HCT116 (cell line): Measurements from ENCODE around the gene STARD3. TPM values are rescaled to one million over a fixed set of nuclear protein-coding genes. Genes with fewer than 3 reads are reported as not detected.
A peak's percentile ranks its signal among the peaks of the same experiment; 100 is the strongest.

Experiments
- ATAC-seq: fragments of 200-7000 bp; cut with Tn5 transposase; 2 replicates; pipeline ENCODE4 v1.9.1; 2020; ENCODE audit warnings: mild to moderate bottlenecking, moderate library complexity
- BruUV-seq: library from RNA; stranded (reverse); fragments of 400-500 nt; replicated peaks from 2 replicates; lab custom pipeline; 2021; lab: Mats Ljungman, UMichigan
- CTCF ChIA-PET: fragments of 300-600 bp; sonication (Branson Sonifier 250); formaldehyde crosslinking; loops from one replicate; lab custom pipeline; 2021; ENCODE audit warnings: antibody characterized with exemption; lab: Charles Lee
- POLR2A ChIA-PET: fragments of 300-600, 350-600 bp; sonication (Branson Sonifier 250); formaldehyde crosslinking; loops from one replicate; lab custom pipeline; 2021; ENCODE audit warnings: antibody characterized with exemption; lab: Charles Lee
- RAD21 ChIA-PET, 2 experiments: fragments of 300-600 bp; sonication (Branson Sonifier 250); formaldehyde crosslinking; loops; one replicate each; lab custom pipeline; 2023; ENCODE audit warnings: low total read pairs in 2 of 2; ENCODE audit not compliant: uncharacterized antibody in 2 of 2, unreplicated experiment in 2 of 2, low non-redundant PET in 1 of 2; lab: Charles Lee
- DNase-seq: peaks from one replicate; pipeline ENCODE4 v3.0.0-alpha.2; 2010; ENCODE audit warnings: low read depth, low spot score
- H2AFZ ChIP-seq: fragments of 200-600 bp; shearing (Covaris generic), sonication (generic); 2 replicates; pipeline ENCODE4 v1.6.1; 2017; ENCODE audit warnings: low read depth, mixed run types, mixed read lengths, antibody characterized with exemption, low read length; ENCODE audit not compliant: poor library complexity, severe bottlenecking
- H3K27ac ChIP-seq: 2 replicates; pipeline ENCODE4 v1.5.1; 2012; ENCODE audit warnings: low read depth, low read length
- H3K27me3 ChIP-seq: fragments of 200-600 bp; sonication (generic); 2 replicates; pipeline ENCODE4 v1.6.1; 2016; ENCODE audit warnings: mixed run types, low read length, mixed read lengths; ENCODE audit not compliant: insufficient read depth
- H3K36me3 ChIP-seq, 2 experiments: fragments of 200-500 bp in 1 of 2; fragments of 200-600 bp in 1 of 2; sonication (Bioruptor generic) in 1 of 2; sonication (generic) in 1 of 2; 2 replicates each; pipeline versions ENCODE4 v1.5.1 to v1.6.1; 2014 to 2016; ENCODE audit warnings: low read length in 2 of 2, inconsistent platforms in 1 of 2, mixed read lengths in 1 of 2, mixed run types in 1 of 2; ENCODE audit not compliant: insufficient read depth in 2 of 2, control insufficient read depth in 1 of 2
- H3K4me1 ChIP-seq, 2 experiments: fragments of 200-600 bp in 1 of 2; sonication (generic) in 1 of 2; 2 replicates each; pipeline versions ENCODE4 v1.5.1 to v1.6.1; 2012 to 2017; ENCODE audit warnings: low read length in 2 of 2, inconsistent platforms in 1 of 2, mild to moderate bottlenecking in 1 of 2, mixed read lengths in 1 of 2, mixed run types in 1 of 2, moderate library complexity in 1 of 2; ENCODE audit not compliant: insufficient read depth in 2 of 2, control insufficient read depth in 1 of 2
- H3K4me2 ChIP-seq: fragments of 200-600 bp; sonication (generic); 2 replicates; pipeline ENCODE4 v1.6.1; 2017; ENCODE audit warnings: mixed run types, low read length, mixed read lengths
- H3K4me3 ChIP-seq, 2 experiments: fragments of 200-600 bp in 1 of 2; sonication (generic) in 1 of 2; replicated peaks in 1 of 2; 2 replicates each; pipeline ENCODE4 v1.5.1; 2011 to 2016; ENCODE audit warnings: low read length in 2 of 2, control low read depth in 1 of 2, low read depth in 1 of 2, mild to moderate bottlenecking in 1 of 2, mixed read lengths in 1 of 2, mixed run types in 1 of 2
- H3K79me2 ChIP-seq: fragments of 200-600 bp; sonication (generic); 2 replicates; pipeline ENCODE4 v1.6.1; 2017; ENCODE audit warnings: mild to moderate bottlenecking, mixed run types, low read length, moderate library complexity, mixed read lengths; ENCODE audit not compliant: insufficient read depth
- H3K9ac ChIP-seq: fragments of 200-600 bp; sonication (generic); 2 replicates; pipeline ENCODE4 v1.6.1; 2016; ENCODE audit warnings: low read length, mixed read lengths
- H3K9me2 ChIP-seq: fragments of 200-600 bp; sonication (generic), shearing (Covaris generic); 2 replicates; pipeline ENCODE4 v1.6.1; 2017; ENCODE audit warnings: mixed run types, mild to moderate bottlenecking, moderate library complexity; ENCODE audit not compliant: insufficient read depth
- H3K9me3 ChIP-seq, 2 experiments: fragments of 200-500 bp in 1 of 2; fragments of 200-600 bp in 1 of 2; sonication (Bioruptor generic) in 1 of 2; sonication (generic) in 1 of 2; 2 replicates each; pipeline ENCODE4 v1.6.1; 2014 to 2017; ENCODE audit warnings: low read length in 2 of 2, mixed read lengths in 2 of 2, inconsistent platforms in 1 of 2, low read depth in 1 of 2, mild to moderate bottlenecking in 1 of 2, mixed run types in 1 of 2, moderate library complexity in 1 of 2; ENCODE audit not compliant: control insufficient read depth in 1 of 2, insufficient read depth in 1 of 2
- H4K20me1 ChIP-seq: fragments of 200-600 bp; sonication (generic), shearing (Covaris generic); 2 replicates; pipeline ENCODE4 v1.6.1; 2017; ENCODE audit warnings: mixed run types, mild to moderate bottlenecking, moderate library complexity; ENCODE audit not compliant: insufficient read depth
- ATF3 ChIP-seq: IDR thresholded peaks from 2 replicates; pipeline ENCODE4 v1.6.1; 2012
- CEBPB ChIP-seq: IDR thresholded peaks from 2 replicates; pipeline ENCODE4 v1.6.1; 2012; ENCODE audit warnings: low read depth
- EZH2 ChIP-seq: fragments of 200-600 bp; sonication (generic); IDR thresholded peaks from 2 replicates; pipeline ENCODE4 v1.6.1; 2017; ENCODE audit warnings: antibody characterized with exemption, mixed run types
- EZH2phosphoT487 ChIP-seq: fragments of 200-600 bp; IDR thresholded peaks from 2 replicates; pipeline ENCODE4 v1.6.1; 2018; ENCODE audit warnings: antibody characterized with exemption, borderline replicate concordance
- POLR2AphosphoS5 ChIP-seq: IDR thresholded peaks from 2 replicates; pipeline ENCODE4 v1.6.1; 2011; ENCODE audit warnings: mild to moderate bottlenecking, low read depth, low read length, moderate library complexity
- REST ChIP-seq: IDR thresholded peaks from 2 replicates; pipeline ENCODE4 v1.6.1; 2012; ENCODE audit warnings: low read depth
- SIN3A ChIP-seq: IDR thresholded peaks from 2 replicates; pipeline ENCODE4 v1.6.1; 2012; ENCODE audit warnings: low read depth
- intact Hi-C: fragments of 100-400 bp; cut with micrococcal nuclease; formaldehyde crosslinking; loops from 2 replicates; pipeline ENCODE4 v1.10.0; 2022
- total RNA-seq: library from RNA; stranded (reverse); gene quantifications from one replicate; pipeline ENCODE4 v1.2.1, GENCODE V29; 2021; ENCODE audit not compliant: unreplicated experiment

Gene STARD3
- total RNA-seq, 1 experiment from 2014 or later: 73.9 TPM

GRCh38 chr17:39591958-39592954 is 44.7 kb upstream of the STARD3 start:
- TF ChIP-seq EZH2phosphoT487: no peak
- no peak for TF ChIP-seq SIN3A
- TF ChIP-seq REST: peak; percentile 85
- TF ChIP-seq, all 23 proteins: peak for 1
- H3K27me3 ChIP-seq: peaks cover 14% of the 10 kb centered on the region
- H3K9me3 ChIP-seq: no peaks in the 10 kb centered on the region
- no peaks in the 10 kb centered on the region for H3K36me3 ChIP-seq
- no peak overlapping the region for H3K4me3 ChIP-seq
- H3K79me2 ChIP-seq: no peaks in the 10 kb centered on the region
- BruUV-seq: no TSS peak
- no peaks in the 10 kb centered on the region for H4K20me1 ChIP-seq
- no peak overlapping the region for H3K27ac ChIP-seq
- intact Hi-C loops: no loop called here
- no peak overlapping the region for H3K4me2 ChIP-seq
- H3K9ac ChIP-seq: no peak overlapping the region
- H2AFZ ChIP-seq: no peak overlapping the region
- ChIA-PET POLR2A (no interaction called here), RAD21 (no interaction called here), CTCF (no interaction called here)
- ATAC-seq (0 out of 2 replicates have a peak, but pooled peaks have one; percentile 22), DNase-seq (peak; percentile 13)
- no peaks in the 10 kb centered on the region for H3K9me2 ChIP-seq
- H3K4me1 ChIP-seq: no peaks in the 10 kb centered on the region

- intact Hi-C loops: no loop called here
- no TSS peak for BruUV-seq
- ChIA-PET RAD21 (no interaction called here), POLR2A (no interaction called here), CTCF (no interaction called here)
- H3K27ac ChIP-seq: no peak overlapping the region
- H3K79me2 ChIP-seq: no peaks in the 10 kb centered on the region
- no peaks in the 10 kb centered on the region for H3K9me3 ChIP-seq
- H4K20me1 ChIP-seq: no peaks in the 10 kb centered on the region
- peaks cover 23% of the 10 kb centered on the region for H3K27me3 ChIP-seq
- H2AFZ ChIP-seq: no peak overlapping the region
- H3K9ac ChIP-seq: no peak overlapping the region
- no peak overlapping the region for H3K4me2 ChIP-seq
- H3K4me1 ChIP-seq: no peaks in the 10 kb centered on the region
- no peaks in the 10 kb centered on the region for H3K36me3 ChIP-seq
- DNase-seq (no peak), ATAC-seq (no peak)
- H3K4me3 ChIP-seq: no peak overlapping the region
- H3K9me2 ChIP-seq: no peaks in the 10 kb centered on the region
- TF ChIP-seq EZH2 (no peak), ATF3 (no peak), REST (no peak), POLR2AphosphoS5 (no peak), CEBPB (no peak)
These were observed 43.6 kb upstream of the STARD3 start for GRCh38 chr17:39593371-39593770.
